Occipital lobe (tissue), 2 donors: Measurements from ENCODE around the gene ZSCAN12. TPM values are rescaled to one million over a fixed set of nuclear protein-coding genes. Genes with fewer than 3 reads are reported as not detected.
"Not testable (repeated sequence)": the region's sequence is repeated elsewhere in the genome, so short reads cannot be mapped to it uniquely, and the experiment has no call there.

Source experiments
- DNase-seq: peaks from one replicate; lab custom pipeline; 2025; lab: John Stamatoyannopoulos, UW
- total RNA-seq: library from RNA; depleted of rRNA; stranded (reverse); fragments of >200 nt; gene quantifications from one replicate; pipeline ENCODE4 v1.2.3, GENCODE V29; 2014

The ZSCAN12 gene
- total RNA-seq, 1 donor from 2014 or later = 19.0 TPM

DNA sequence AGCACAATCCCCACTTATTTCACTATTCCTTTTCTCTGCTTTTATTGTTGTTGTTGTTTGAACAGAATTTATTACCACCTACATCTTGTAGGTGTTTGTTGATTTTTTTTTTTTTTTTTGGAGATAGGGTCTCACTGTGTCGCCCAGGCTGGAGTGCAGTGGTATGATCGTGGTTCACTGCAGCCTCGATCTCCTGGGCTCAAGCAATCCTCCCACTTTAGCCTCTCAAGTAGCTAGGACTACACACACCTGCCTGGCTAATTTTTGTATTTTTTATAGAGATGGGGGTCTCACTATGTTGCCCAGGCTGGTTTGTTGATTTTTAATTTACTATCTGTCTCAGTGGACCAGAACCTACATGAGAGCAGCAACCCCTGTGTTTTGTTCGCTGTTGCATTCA is 3.6 kb downstream of the ZSCAN12 start:
- DNase-seq = no peak

DNA sequence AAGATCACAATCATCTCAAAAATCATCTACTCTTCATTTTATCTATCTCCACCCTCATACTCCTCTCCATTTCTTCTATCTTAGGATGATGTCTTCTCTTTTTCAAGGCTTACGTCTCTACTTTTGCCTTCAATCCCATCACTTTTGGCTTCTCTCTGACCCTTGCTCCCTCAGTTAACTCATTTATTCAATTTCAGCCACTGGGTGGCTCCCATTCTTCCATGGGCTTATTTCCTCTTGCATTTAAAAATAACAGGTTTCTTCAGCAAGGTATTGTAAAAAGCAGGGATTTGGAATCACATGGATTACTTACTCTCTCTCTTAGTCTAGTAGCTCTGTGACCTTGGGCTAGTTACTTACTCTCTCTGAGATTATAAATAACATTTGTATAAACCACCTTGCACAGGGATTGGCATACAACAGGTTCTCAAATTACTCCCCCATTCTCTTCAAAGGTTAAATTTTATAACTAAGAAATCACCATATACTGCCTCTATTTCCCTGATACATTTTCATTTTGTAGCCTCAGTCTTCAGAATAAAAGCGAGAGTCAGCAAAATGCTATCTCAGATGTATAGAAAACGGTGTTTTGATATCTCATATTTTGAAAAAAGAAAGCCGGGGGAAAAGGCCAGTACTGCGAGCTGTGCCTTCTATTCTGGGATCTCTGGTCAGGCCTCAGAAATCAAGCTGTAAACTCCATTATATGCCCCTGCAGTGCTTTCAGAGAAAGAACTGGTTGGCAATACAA is 5.5 kb downstream of the ZSCAN12 start:
- no peak for DNase-seq

DNA sequence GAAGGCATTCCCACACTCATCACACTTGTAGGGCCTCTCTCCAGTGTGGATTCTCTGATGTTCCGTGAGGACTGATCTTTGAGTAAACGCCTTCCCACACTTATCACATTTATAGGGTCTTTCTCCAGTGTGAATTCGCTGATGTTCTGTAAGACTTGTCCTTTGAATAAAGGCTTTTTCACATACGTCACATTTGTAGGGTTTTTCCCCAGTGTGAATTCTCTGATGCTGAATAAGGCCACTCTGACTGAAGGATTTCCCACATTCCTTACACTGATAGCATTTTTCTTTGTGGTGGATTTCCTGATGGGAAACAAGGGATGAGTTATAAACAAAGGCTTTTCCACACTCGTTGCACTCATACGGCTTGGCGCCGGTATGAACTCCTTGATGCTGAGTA is 8.9 kb downstream of the ZSCAN12 start:
- DNase-seq = no peak

DNA sequence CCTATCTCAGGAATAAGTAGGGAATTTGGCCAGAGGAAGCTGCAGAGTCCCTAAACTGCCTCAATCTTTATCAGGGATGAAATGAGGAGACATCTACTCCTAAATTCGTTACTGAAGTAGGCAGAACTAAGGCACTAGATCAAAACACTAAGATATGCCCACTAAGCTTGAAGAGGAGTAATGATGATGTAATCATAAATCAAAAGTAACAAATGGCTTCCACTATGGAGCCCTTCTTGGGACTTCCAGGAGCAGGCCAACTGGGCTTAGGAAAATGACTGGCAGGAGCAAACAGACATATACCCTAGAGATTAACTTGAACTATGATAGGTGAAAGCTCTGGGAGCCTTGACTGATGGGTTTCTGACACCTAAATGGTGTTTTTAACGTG is 15.4 kb downstream of the ZSCAN12 start:
- no peak for DNase-seq

DNA sequence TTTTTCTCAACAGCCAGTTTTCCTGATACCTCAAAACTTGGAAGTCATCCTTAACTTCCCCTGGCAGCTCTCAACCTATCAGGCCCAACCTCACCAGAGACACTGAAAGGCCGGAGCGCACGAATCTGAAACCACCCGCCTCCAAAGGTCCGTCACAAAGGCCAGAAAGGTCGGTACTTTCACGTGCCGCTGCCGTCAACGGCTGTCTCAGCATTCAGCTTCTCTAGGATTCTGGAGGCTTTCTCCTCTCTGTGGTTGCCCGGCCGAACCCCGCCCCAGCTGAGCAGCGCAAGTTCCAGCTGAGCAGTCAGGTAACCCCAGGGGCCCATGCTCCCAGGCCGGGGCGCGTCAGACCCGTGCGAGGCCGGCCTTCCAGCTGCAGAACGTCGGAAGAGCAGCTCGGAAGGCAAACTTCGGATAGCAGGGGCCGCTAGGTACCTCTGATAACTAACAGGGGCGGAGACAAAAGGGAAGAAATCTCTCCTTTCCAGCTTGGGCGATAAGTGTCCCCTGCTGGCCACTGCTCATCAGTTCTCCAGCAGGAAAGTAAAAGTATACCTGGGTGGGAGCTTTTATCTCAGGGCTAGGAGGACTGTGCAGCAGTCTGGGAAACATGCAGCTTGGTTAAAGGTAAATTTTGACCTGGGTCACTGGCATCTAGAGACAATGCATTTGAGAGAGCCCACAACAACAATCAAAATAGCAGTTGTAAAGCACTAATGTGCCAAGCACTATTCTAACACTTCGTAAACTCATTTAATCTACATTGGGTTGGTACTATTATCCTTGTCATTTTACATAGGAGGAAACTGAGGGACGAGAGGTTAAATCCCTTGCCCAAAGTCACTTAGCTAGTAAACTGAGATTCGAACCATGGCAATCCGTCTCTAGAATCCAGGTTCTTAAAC is 16.1 kb downstream of the ZSCAN12 start:
- peak; percentile 62 for DNase-seq

DNA sequence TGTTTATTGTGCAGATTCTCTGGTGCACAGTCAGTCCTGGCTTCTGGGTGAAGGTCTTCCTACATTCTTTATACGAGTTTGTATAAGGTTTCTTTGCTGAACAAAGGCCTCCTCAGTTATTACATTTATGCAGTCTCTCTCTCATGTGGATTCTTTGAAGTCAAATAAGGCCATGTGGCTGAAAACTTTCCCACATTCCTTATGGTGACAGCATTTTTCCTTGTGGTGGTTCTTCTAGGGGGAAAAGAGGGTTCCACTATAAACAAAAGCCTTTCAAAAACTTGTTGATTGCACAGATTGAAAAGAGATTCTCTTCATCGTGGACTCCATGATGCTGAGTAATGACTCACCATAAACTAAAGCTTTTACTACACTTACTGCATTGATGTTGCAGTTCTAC is 19.2 kb downstream of the ZSCAN12 start:
- DNase-seq = no peak

DNA sequence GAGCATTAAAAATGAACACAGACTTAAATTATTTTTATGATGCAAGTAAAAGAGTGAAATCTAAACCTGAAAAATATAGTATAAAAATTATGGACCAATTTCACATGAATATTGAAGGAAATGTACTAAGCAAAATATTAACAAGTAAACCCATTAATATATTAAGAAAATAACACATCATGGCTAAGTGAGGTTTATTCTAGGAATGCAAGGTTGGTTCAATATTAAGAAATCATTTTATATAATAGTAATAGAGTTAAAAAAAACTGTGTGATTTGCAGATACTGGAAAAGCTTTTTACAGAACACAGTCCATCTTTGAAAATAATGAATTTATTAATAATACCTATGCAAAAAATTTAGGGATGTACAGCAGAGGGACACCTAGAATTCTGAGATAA is 20.9 kb downstream of the ZSCAN12 start:
- DNase-seq = no peak

DNA sequence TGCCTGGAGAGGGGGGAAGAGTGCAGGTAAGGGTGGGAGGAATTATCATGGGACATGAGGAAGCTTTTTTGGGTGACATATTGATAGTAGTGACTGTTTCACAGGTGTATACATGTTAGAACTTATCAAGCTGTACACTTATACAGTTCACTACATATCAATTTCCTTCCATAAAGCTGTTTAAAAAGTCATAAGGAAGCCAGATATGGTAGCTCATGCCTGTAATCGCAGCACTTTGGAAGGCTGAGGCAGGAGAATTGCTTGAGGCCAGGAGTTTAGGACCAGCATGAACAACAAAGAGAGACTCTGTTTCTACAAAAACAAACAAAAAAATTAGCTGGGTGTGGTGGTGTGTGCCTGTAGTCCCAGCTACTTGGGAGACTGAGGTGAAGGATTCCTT is 21.7 kb downstream of the ZSCAN12 start:
- no peak for DNase-seq

DNA sequence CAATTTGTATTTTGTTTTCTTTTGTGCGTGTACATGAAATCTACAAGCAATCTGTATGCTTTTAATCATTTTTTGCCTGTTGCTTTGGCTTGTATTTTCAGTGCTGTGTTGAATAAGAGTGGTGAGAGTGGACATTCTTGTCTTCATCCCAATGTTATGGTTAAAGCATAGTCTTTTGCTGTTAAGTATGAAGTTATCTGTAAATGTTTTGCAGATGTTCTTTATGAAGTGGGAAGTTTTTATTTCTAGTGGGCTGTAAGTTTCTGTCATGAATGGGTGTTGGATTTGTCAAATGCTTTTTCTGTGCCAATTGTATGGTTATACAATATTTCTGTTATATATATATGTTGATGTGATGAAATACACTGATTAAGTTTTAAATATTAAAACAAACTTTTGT is 25.6 kb downstream of the ZSCAN12 start:
- no peak for DNase-seq

DNA sequence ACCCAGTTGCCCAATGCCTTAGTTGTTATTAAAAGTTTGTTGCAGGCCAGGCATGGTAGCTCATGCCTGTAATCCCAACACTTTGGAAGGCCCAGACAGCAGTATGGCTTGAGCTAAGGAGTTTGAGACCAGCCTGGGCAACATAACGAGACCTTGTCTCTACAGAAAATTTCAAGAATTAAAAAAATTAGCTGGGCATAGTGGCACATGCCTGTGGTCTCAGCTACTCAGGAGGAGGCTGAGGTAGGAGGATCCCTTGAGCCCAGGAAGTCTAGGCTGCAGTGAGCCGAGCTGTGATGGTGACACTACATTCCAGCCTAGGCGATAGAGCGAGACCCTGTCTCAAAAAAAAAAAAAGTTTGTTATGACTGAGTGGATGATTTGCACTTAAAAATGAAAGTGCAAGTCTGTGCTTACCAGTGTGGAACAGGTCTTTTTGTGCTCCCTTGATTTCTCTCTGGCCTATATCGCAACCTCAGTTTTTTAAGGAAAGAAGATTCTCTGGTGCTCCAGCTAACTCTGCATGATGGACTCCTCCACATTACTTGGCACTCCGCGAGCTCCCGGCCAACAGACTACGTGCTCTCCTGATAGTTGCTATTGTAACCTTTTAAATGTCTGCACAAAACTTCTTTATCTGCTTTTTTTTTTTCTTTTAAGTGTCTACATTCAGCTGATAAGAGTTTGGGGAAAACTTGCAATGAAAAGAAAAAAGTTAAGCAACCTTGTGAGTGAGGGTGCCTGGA is 27.7 kb downstream of the ZSCAN12 start:
- no peak for DNase-seq

DNA sequence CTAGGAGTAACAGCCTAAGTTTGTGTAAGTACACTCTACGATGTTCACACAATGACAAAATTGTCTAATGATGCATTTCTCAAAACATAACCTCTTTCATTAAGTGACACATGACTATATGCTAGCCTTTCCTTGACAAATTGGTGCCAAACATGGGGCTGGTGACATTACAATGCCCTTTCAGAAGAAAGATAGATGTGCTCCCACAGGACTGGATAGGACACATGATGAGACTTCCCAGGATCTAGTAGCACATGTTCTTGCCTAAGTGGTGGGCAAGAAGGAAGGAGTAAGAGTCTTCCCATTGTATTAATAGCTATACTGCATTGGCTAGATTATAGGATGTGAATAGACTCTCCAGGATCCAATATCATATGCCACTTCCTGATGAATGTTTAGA is 28.3 kb downstream of the ZSCAN12 start:
- DNase-seq = no peak

DNA sequence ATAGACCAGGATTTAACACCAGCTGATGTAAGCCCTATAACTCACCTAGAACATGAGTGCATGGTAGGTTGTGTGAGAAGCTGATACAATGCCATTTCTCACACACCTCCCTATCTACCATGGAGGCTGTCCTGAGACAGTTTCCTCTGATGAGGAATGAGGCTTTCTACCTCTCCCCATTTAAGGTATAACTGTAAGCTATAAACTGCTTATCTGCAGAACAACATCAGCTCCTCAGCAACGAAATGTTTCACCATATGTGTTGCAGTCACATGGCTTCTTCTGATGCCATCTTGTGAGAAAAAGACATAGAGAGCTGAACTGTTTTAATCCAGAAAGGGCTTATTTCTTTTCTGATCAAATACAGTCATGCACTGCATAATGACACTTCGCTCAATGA is 29.1 kb downstream of the ZSCAN12 start:
- no peak for DNase-seq

DNA sequence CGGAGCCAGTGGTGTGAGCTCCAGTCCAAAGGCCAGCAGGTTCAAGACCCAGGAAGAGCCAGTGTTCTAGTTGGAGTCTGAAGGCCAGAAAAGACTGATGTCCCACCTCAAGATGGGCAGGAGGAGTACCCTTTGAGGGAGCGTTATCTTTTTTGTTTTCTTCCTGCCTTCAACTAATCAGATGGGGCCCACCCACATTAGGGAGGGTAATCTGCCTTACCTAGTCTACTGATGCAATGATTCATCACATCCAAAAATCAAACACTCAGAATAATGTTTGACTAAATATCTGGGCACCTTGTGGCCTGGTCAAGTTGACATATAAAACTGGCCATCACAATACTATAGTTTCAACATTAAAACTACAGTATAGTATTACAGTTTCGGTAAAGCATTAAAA is 30.1 kb downstream of the ZSCAN12 start:
- DNase-seq = no peak

DNA sequence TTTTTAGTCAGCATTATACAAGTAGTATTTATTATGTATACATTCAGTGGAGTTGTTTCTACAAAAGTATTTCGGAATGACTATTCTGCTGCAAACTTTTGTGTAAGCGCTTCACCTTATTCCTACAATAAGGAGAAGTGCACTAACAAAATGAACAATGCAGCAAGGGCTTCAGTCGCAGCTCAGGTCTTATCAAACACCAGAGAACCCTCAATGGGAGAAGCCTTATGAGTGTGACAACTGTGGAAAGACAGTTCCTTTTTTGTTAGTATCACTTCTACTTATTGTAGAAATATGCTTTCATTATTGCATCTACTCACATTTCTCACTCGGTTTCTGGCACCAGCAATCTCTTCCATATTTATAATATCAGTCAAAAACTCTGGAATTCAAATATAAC is 31.0 kb downstream of the ZSCAN12 start:
- DNase-seq = no peak

DNA sequence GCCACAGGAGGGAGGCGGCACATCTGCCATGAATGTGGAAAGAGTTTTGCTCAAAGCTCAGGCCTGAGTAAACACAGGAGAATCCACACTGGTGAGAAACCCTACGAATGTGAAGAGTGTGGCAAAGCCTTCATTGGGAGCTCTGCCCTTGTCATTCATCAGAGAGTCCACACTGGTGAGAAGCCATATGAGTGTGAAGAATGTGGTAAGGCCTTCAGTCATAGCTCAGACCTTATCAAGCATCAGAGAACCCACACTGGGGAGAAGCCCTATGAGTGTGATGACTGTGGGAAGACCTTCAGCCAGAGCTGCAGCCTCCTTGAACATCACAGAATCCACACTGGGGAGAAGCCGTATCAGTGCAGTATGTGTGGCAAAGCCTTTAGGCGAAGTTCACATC is 34.0 kb downstream of the ZSCAN12 start:
- not testable (repeated sequence) for DNase-seq

DNA sequence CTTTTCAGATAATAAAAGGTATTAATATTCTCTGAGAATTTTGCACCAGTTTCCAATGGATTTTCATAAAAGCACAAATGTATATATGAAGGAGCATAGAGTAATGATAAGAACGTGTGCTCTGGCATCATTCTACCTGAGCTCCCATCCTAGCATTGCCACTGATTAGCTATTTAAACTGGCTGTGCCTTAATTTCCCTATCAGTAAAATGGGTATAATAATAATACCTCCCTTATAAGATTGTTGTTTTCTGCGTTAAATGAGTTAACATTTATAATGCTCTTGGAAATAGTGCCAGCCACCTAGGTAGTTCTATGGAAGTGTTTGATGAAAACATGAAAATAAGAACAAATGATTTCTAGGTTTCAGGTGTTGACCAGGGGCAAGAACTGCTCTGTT is 38.6 kb downstream of the ZSCAN12 start:
- no peak for DNase-seq

DNA sequence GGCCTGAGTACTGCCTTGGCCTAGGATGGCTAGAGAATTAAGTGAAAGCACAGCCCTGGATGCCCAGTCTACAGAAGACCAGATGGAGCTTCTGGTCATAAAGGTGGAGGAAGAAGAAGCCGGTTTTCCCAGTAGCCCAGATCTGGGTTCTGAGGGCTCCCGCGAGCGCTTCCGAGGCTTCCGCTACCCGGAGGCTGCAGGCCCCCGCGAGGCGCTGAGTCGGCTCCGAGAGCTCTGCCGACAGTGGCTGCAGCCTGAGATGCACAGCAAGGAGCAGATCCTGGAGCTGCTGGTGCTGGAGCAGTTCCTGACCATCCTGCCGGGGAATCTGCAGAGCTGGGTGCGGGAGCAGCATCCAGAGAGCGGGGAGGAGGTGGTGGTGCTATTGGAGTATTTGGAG is 40.0 kb downstream of the ZSCAN12 start:
- not testable (repeated sequence) for DNase-seq

DNA sequence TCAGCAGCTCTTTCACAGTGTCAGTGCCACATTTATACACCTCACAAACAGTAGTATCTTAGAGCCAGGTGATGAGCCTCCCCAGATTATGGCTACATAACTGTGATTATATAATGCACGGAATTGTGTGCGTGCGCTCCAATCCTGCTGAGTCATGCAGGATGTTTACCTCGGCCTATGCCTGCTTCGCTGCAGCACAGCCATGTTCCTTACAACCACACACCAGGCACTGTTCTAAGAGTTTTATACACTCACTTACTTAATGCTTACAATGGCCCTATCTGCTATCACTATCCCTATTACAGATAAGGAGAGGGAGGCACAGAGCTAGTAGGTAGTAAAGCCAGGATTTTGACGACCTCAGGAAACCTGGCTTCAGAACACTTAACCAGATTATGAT is 42.5 kb downstream of the ZSCAN12 start:
- DNase-seq = peak; percentile 20

DNA sequence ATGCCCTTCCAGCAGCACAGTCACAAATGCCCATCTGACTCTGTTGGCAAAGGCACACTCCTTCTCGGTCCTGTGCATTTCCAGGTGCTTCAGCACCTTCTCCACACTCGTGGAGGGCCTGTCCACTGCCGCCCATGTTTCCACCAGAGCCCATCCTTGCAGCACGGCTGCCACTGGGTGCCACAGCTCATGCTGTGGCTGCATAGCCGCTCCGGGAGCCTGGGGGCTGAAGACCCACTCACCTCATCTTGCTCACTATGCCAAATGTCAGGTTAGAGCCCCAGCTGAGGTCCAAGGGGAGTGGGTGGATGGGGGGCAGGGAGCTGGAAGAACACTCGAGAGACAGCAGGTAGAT is 42.9 kb downstream of the ZSCAN12 start:
- DNase-seq = no peak

DNA sequence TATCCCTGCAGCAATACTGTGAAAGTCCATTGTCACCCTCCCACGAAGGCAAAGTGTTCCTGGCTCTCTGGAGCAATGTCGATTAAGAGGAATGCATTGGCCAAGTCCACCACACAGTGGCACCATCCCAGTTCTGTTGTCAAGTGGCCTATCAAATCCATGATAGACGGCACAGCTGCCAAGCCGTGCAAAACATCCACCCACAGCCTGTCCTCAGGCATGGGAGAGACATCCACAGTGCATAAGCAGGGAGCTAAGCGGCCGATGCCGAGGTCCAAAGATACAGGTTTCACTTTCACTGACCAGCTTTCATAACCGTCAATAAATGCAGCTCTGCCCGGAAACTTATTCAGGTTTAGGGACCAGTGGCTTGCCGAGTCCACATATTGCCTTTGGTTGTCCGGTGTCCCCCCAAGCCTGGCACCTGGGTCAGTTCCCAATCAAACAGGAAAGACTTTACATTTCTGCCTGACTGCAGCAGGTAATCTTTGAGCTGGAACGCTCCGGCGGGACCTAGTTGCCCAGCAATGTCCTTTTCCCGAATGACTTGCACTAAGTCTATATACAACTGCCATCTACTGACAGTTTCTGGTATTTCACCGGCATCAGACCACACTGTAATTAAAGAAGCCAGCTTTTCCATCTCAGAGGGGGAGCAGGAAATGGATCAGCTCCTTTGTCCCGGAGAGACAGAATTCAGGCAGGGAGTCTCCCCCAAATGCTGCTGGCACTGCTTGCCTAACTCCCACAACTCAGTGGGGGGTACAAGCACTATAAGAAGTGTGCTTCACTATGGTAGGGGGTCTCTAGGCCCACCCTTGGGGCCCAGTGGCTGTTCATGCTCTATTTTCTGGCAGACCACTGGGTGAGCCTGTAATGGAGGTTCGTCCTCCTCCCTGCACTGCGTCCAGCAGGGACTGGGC is 43.5 kb downstream of the ZSCAN12 start:
- DNase-seq = peak; percentile 68
